WERI-Rb-1 (cell line): Measurements from ENCODE around the gene UBASH3B.

Experiments used
- DNase-seq: peaks from one replicate; pipeline ENCODE4 v3.0.0-alpha.2; 2020
- H3K27ac ChIP-seq: fragments of 250-450 bp; sonication (Bioruptor Pico); 2 replicates; pipeline ENCODE4 v1.5.1; 2020; ENCODE audit warnings: mild to moderate bottlenecking, moderate library complexity
- H3K27me3 ChIP-seq: fragments of 250-450 bp; sonication (Bioruptor Pico); 2 replicates; pipeline ENCODE4 v1.5.1; 2021; ENCODE audit warnings: mild to moderate bottlenecking, low read depth, moderate library complexity; ENCODE audit not compliant: insufficient read depth, severe bottlenecking
- H3K36me3 ChIP-seq: fragments of 250-450 bp; sonication (Bioruptor Pico); 2 replicates; pipeline ENCODE4 v1.5.1; 2020; ENCODE audit warnings: mild to moderate bottlenecking, moderate library complexity
- H3K4me3 ChIP-seq: 2 replicates; pipeline ENCODE4 v1.5.1; 2011; ENCODE audit warnings: low read depth, mild to moderate bottlenecking, control low read depth, low read length
- H3K9me3 ChIP-seq: fragments of 250-450 bp; sonication (Bioruptor Pico); 2 replicates; pipeline ENCODE4 v1.5.1; 2021; ENCODE audit warnings: mild to moderate bottlenecking, moderate library complexity; ENCODE audit not compliant: severe bottlenecking
- CTCF ChIP-seq: IDR thresholded peaks from 2 replicates; pipeline ENCODE4 v1.5.1; 2011; ENCODE audit warnings: low read depth, mild to moderate bottlenecking, control low read depth, inconsistent platforms, low read length

Gene UBASH3B

GRCh38 chr11:122775675-122776271 lies 120.3 kb downstream of the UBASH3B start:
- Histone ChIP-seq H3K9me3 (no peaks in the 10 kb centered on the region), H3K27me3 (peaks cover 86% of the 10 kb centered on the region), H3K36me3 (no peaks in the 10 kb centered on the region), H3K27ac (no peak overlapping the region), H3K4me3 (no peak overlapping the region)
- no peak for TF ChIP-seq CTCF
- no peak for DNase-seq

GRCh38 chr11:122776546-122776945 lies 121.0 kb downstream of the UBASH3B start:
- Histone ChIP-seq H3K9me3 (no peaks in the 10 kb centered on the region), H3K27me3 (peaks cover 93% of the 10 kb centered on the region), H3K4me3 (no peak overlapping the region), H3K27ac (no peak overlapping the region), H3K36me3 (no peaks in the 10 kb centered on the region)
- DNase-seq, result no peak
- TF ChIP-seq CTCF, result no peak

- no peak for DNase-seq
- Histone ChIP-seq H3K27ac (no peak overlapping the region), H3K36me3 (no peaks in the 10 kb centered on the region), H3K4me3 (no peak overlapping the region), H3K27me3 (peaks cover 93% of the 10 kb centered on the region), H3K9me3 (no peaks in the 10 kb centered on the region)
- TF ChIP-seq CTCF, result no peak
Measured at GRCh38 chr11:122777343-122777742, 121.8 kb downstream of the UBASH3B start.

GRCh38 chr11:122778148-122778547 lies 122.6 kb downstream of the UBASH3B start:
- Histone ChIP-seq H3K4me3 (no peak overlapping the region), H3K27ac (no peak overlapping the region), H3K36me3 (no peaks in the 10 kb centered on the region), H3K9me3 (no peaks in the 10 kb centered on the region), H3K27me3 (peaks cover 93% of the 10 kb centered on the region)
- TF ChIP-seq CTCF, result no peak
- no peak for DNase-seq

GRCh38 chr11:122779047-122779629 lies 123.6 kb downstream of the UBASH3B start:
- DNase-seq, result no peak
- Histone ChIP-seq H3K36me3 (no peaks in the 10 kb centered on the region), H3K27me3 (peaks cover 85% of the 10 kb centered on the region), H3K9me3 (no peaks in the 10 kb centered on the region), H3K4me3 (no peak overlapping the region), H3K27ac (no peak overlapping the region)
- no peak for TF ChIP-seq CTCF
